ENCODE data around the gene LHFPL5. TPM values are rescaled to one million over a fixed set of nuclear protein-coding genes. Genes with fewer than 3 reads are reported as not detected.

The LHFPL5 gene
- polyA plus RNA-seq, 4 donors: 0.07 to 0.36 (median 0.08) TPM; not detected in 1

GRCh38 chr6:35844290-35844689 lies 39.1 kb downstream of the LHFPL5 start:
- no peak for DNase-seq (ENCODE audit: low read depth in 4 of 4, low spot score in 2 of 4)

GRCh38 chr6:35850208-35850607 lies 45.1 kb downstream of the LHFPL5 start:
- DNase-seq (ENCODE audit: low read depth in 4 of 4, low spot score in 2 of 4): no peak

- DNase-seq (ENCODE audit: low read depth in 4 of 4, low spot score in 2 of 4): no peak
Measured at GRCh38 chr6:35852994-35853393, 47.8 kb downstream of the LHFPL5 start.

- DNase-seq (ENCODE audit: low read depth in 4 of 4, low spot score in 2 of 4): no peak
Measured at GRCh38 chr6:35856250-35856649, 51.1 kb downstream of the LHFPL5 start.

- DNase-seq (ENCODE audit: low read depth in 4 of 4, low spot score in 2 of 4): no peak
Measured at GRCh38 chr6:35857853-35858252, 52.7 kb downstream of the LHFPL5 start.

- no peak for DNase-seq (ENCODE audit: low read depth in 4 of 4, low spot score in 2 of 4)
Measured at GRCh38 chr6:35859367-35859766, 54.2 kb downstream of the LHFPL5 start.

Other genes with a start within 250 kb of the LHFPL5 start
- 10 to 100 TPM; 24.1 to 27.8 (median 25.8) TPM for gene FKBP5, start 116.4 kb upstream of the LHFPL5 start, polyA plus RNA-seq (ENCODE audit: insufficient read length in 4 of 4)
- gene ARMC12, start 68.3 kb upstream of the LHFPL5 start, polyA plus RNA-seq (ENCODE audit: insufficient read length in 4 of 4): 1 to 10 TPM in 2 of 4 donors, under 1 TPM in 2; 0.56 to 1.7 (median 1.1) TPM
- gene CLPSL2, start 28.8 kb upstream of the LHFPL5 start, polyA plus RNA-seq (ENCODE audit: insufficient read length in 4 of 4): under 1 TPM in 1 of 4 donors, not detected in 3; 0.52 TPM
- 1 to 10 TPM in 1 of 4 donors, under 1 TPM in 2, not detected in 1; 0.60 to 1.1 (median 0.73) TPM for gene CLPSL1, start 24.3 kb upstream of the LHFPL5 start, polyA plus RNA-seq (ENCODE audit: insufficient read length in 4 of 4)
- gene CLPS, start 8.0 kb upstream of the LHFPL5 start, polyA plus RNA-seq (ENCODE audit: insufficient read length in 4 of 4): under 1 TPM in 2 of 4 donors, not detected in 2; 0.30 to 0.39 TPM
- 10 to 100 TPM; 43.3 to 56.8 (median 48.8) TPM for gene SRPK1, start 115.7 kb downstream of the LHFPL5 start, polyA plus RNA-seq (ENCODE audit: insufficient read length in 4 of 4)
- under 1 TPM; 0.22 to 0.68 (median 0.35) TPM for gene SLC26A8, start 219.3 kb downstream of the LHFPL5 start, polyA plus RNA-seq (ENCODE audit: insufficient read length in 4 of 4)
- 10 to 100 TPM; 48.7 to 54.2 (median 50.7) TPM for gene MAPK14, start 222.5 kb downstream of the LHFPL5 start, polyA plus RNA-seq (ENCODE audit: insufficient read length in 4 of 4)